BE2C (cell line): ENCODE data around the gene TMEM53.

Source experiments
- DNase-seq: peaks from one replicate; pipeline ENCODE4 v3.0.0-alpha.2; 2020
- H3K27me3 ChIP-seq: fragments of 250-450 bp; sonication (Bioruptor Pico); 2 replicates; pipeline ENCODE4 v1.5.1; 2020; ENCODE audit warnings: mild to moderate bottlenecking
- H3K36me3 ChIP-seq: fragments of 250-450 bp; sonication (Bioruptor Pico); 2 replicates; pipeline ENCODE4 v1.5.1; 2020; ENCODE audit warnings: mild to moderate bottlenecking
- H3K4me1 ChIP-seq: fragments of 250-450 bp; sonication (Bioruptor Pico); 2 replicates; pipeline ENCODE4 v1.5.1; 2020
- H3K4me3 ChIP-seq: 2 replicates; pipeline ENCODE4 v1.5.1; 2011; ENCODE audit warnings: low read depth, low read length
- H3K9me3 ChIP-seq: fragments of 250-450 bp; sonication (Bioruptor Pico); 2 replicates; pipeline ENCODE4 v1.5.1; 2020
- CTCF ChIP-seq: IDR thresholded peaks from 2 replicates; pipeline ENCODE4 v1.5.1; 2012; ENCODE audit warnings: mild to moderate bottlenecking, low read depth, low read length

Gene TMEM53

GRCh38 chr1:44624268-44624901, 49.9 kb downstream of the TMEM53 start:
- Histone ChIP-seq H3K4me1 (no peaks in the 10 kb centered on the region), H3K27me3 (no peaks in the 10 kb centered on the region), H3K36me3 (no peaks in the 10 kb centered on the region), H3K9me3 (no peaks in the 10 kb centered on the region), H3K4me3 (no peak overlapping the region)
- no peak for DNase-seq
- TF ChIP-seq CTCF, result no peak

- H3K4me1 ChIP-seq, result no peaks in the 10 kb centered on the region
These were observed 52.4 kb downstream of the TMEM53 start for GRCh38 chr1:44621841-44622286.

GRCh38 chr1:44620072-44620471, 54.2 kb downstream of the TMEM53 start:
- Histone ChIP-seq H3K4me3 (no peak overlapping the region), H3K36me3 (no peaks in the 10 kb centered on the region)
- DNase-seq, result no peak

More at GRCh38 chr1:44621841-44622286, 52.4 kb downstream of the TMEM53 start:
- Histone ChIP-seq H3K9me3 (no peaks in the 10 kb centered on the region), H3K4me3 (no peak overlapping the region), H3K27me3 (peaks cover 9% of the 10 kb centered on the region), H3K36me3 (no peaks in the 10 kb centered on the region)
- no peak for TF ChIP-seq CTCF
- peak; percentile 22 for DNase-seq

GRCh38 chr1:44619261-44619900, 54.9 kb downstream of the TMEM53 start:
- no peaks in the 10 kb centered on the region for H3K4me1 ChIP-seq
- DNase-seq, result no peak
- no peak for TF ChIP-seq CTCF

More at GRCh38 chr1:44620072-44620471, 54.2 kb downstream of the TMEM53 start:
- Histone ChIP-seq H3K27me3 (peaks cover 13% of the 10 kb centered on the region), H3K4me1 (no peaks in the 10 kb centered on the region), H3K9me3 (no peaks in the 10 kb centered on the region)
- no peak for TF ChIP-seq CTCF

GRCh38 chr1:44617703-44618029, 56.6 kb downstream of the TMEM53 start:
- H3K27me3 ChIP-seq, result peaks cover 13% of the 10 kb centered on the region
- H3K4me1 ChIP-seq, result no peaks in the 10 kb centered on the region
- no peak overlapping the region for H3K4me3 ChIP-seq
- TF ChIP-seq CTCF, result no peak
- no peaks in the 10 kb centered on the region for H3K9me3 ChIP-seq
- DNase-seq, result no peak
- no peaks in the 10 kb centered on the region for H3K36me3 ChIP-seq

More at GRCh38 chr1:44619261-44619900, 54.9 kb downstream of the TMEM53 start:
- H3K27me3 ChIP-seq, result peaks cover 13% of the 10 kb centered on the region
- no peaks in the 10 kb centered on the region for H3K36me3 ChIP-seq
- H3K9me3 ChIP-seq, result no peaks in the 10 kb centered on the region
- no peak overlapping the region for H3K4me3 ChIP-seq
